B cell (primary cell): ENCODE results near the gene PDX1. TPM values are rescaled to one million over a fixed set of nuclear protein-coding genes. Genes with fewer than 3 reads are reported as not detected.

Source experiments
- ATAC-seq: fragments of 200-7000 bp; cut with Tn5 transposase; one replicate; pipeline ENCODE4 v1.10.0; 2021; ENCODE audit warnings: low read depth, mild to moderate bottlenecking, moderate number of reproducible peaks, moderate library complexity
- CTCF ChIA-PET: fragments of 350-600 bp; sonication (Branson Sonifier 250); formaldehyde crosslinking; loops from one replicate; lab custom pipeline; 2021; ENCODE audit warnings: antibody characterized with exemption, inconsistent platforms; lab: Charles Lee
- POLR2A ChIA-PET: fragments of 350-600 bp; sonication (Branson Sonifier 250); formaldehyde crosslinking; loops from one replicate; lab custom pipeline; 2021; ENCODE audit warnings: antibody characterized with exemption; lab: Charles Lee
- DNase-seq: peaks from one replicate; pipeline ENCODE4 v3.0.0; 2013
- H2AFZ ChIP-seq: 2 replicates; pipeline ENCODE4 v1.6.1; 2012; ENCODE audit warnings: mild to moderate bottlenecking, low read depth, low read length; ENCODE audit not compliant: insufficient read depth, poor library complexity, severe bottlenecking
- H3K27ac ChIP-seq, 2 donors: 1 replicate in 1 of 2; 2 replicates in 1 of 2; pipeline ENCODE4 v1.5.1; 2012 to 2013; ENCODE audit warnings: low read length in 2 of 2, mild to moderate bottlenecking in 2 of 2, moderate library complexity in 1 of 2
- H3K27me3 ChIP-seq, 4 experiments: fragments of 200-600 bp in 1 of 4; sonication (generic) in 1 of 4; replicated peaks in 1 of 4; 1 replicate in 2 of 4; 2 replicates in 2 of 4; pipeline versions ENCODE4 v1.6.1 to v1.7.0; 2013 to 2016; ENCODE audit warnings: low read length in 3 of 4, mild to moderate bottlenecking in 2 of 4, mixed read lengths in 1 of 4, moderate library complexity in 1 of 4; ENCODE audit not compliant: insufficient read depth in 4 of 4, control insufficient read depth in 3 of 4; ENCODE audit errors: control extremely low read depth in 1 of 4
- H3K36me3 ChIP-seq, 2 experiments: replicated peaks in 1 of 2; 1 replicate in 1 of 2; 2 replicates in 1 of 2; pipeline versions ENCODE4 v1.6.1 to v1.7.1; 2013; ENCODE audit warnings: low read length in 1 of 2; ENCODE audit not compliant: insufficient read depth in 2 of 2, control insufficient read depth in 1 of 2; ENCODE audit errors: control extremely low read depth in 1 of 2, extremely low read depth in 1 of 2
- H3K4me1 ChIP-seq, 2 donors: fragments of 200-600 bp in 1 of 2; sonication (generic) in 1 of 2; 1 replicate in 1 of 2; 2 replicates in 1 of 2; pipeline versions ENCODE4 v1.5.1 to v1.6.1; 2013 to 2017; ENCODE audit warnings: low read length in 2 of 2; ENCODE audit not compliant: control insufficient read depth in 2 of 2, insufficient read depth in 2 of 2
- H3K4me2 ChIP-seq: replicated peaks from 2 replicates; pipeline ENCODE3; 2012; ENCODE audit warnings: mild to moderate bottlenecking, low read depth, low read length; ENCODE audit not compliant: poor library complexity, severe bottlenecking
- H3K4me3 ChIP-seq, 5 experiments: fragments of 200-600 bp in 1 of 5; sonication (generic) in 1 of 5; 1 replicate in 3 of 5; 2 replicates in 2 of 5; pipeline versions ENCODE4 v1.5.1 to v1.7.0; 2011 to 2016; ENCODE audit warnings: low read length in 4 of 5, mild to moderate bottlenecking in 4 of 5, low read depth in 2 of 5, control low read depth in 1 of 5, moderate library complexity in 1 of 5; ENCODE audit not compliant: insufficient read depth in 1 of 5; ENCODE audit errors: control extremely low read depth in 1 of 5, extremely low read depth in 1 of 5
- H3K79me2 ChIP-seq: fragments of 200-600 bp; sonication (generic); one replicate; pipeline ENCODE4 v1.6.0; 2016; ENCODE audit warnings: low read length; ENCODE audit not compliant: control insufficient read depth, insufficient read depth
- H3K9ac ChIP-seq: fragments of 200-600 bp; sonication (generic); 2 replicates; pipeline ENCODE4 v1.6.1; 2017; ENCODE audit warnings: mild to moderate bottlenecking, low read length, moderate library complexity
- H3K9me3 ChIP-seq, 3 donors: one replicate each; pipeline versions ENCODE4 v1.6.1 to v1.7.1; 2013; ENCODE audit warnings: low read length in 2 of 3; ENCODE audit not compliant: control insufficient read depth in 2 of 3, insufficient read depth in 1 of 3; ENCODE audit errors: control extremely low read depth in 1 of 3
- H4K20me1 ChIP-seq: 2 replicates; pipeline ENCODE4 v1.6.0; 2012; ENCODE audit warnings: mild to moderate bottlenecking, low read length; ENCODE audit not compliant: insufficient read depth, control insufficient read depth, poor library complexity, severe bottlenecking
- H3K27ac Mint-ChIP-seq: one replicate; pipeline ENCODE4 v1.8.0; 2021; ENCODE audit warnings: mixed read lengths
- H3K27me3 Mint-ChIP-seq: one replicate; pipeline ENCODE4 v1.8.0; 2021; ENCODE audit warnings: mixed read lengths
- H3K4me1 Mint-ChIP-seq: one replicate; pipeline ENCODE4 v1.8.0; 2021; ENCODE audit warnings: mixed read lengths
- H3K4me3 Mint-ChIP-seq: one replicate; pipeline ENCODE4 v1.8.0; 2021; ENCODE audit warnings: mixed read lengths
- H3K9me3 Mint-ChIP-seq: one replicate; pipeline ENCODE4 v1.8.0; 2022; ENCODE audit warnings: mixed read lengths; ENCODE audit not compliant: insufficient read depth
- CTCF ChIP-seq: fragments of 200-600 bp; IDR thresholded peaks from one replicate; pipeline ENCODE4 v1.8.0; 2022; ENCODE audit warnings: antibody characterized with exemption, mild to moderate bottlenecking
- EZH2 ChIP-seq: IDR thresholded peaks from 2 replicates; pipeline ENCODE4 v1.6.1; 2012; ENCODE audit warnings: borderline replicate concordance, low read depth, mild to moderate bottlenecking, moderate library complexity, low read length; ENCODE audit not compliant: insufficient read depth, poor library complexity, severe bottlenecking
- WGBS: methylation state at CpG from one replicate; pipeline ENCODE4 v1.1.5; 2013; ENCODE audit warnings: missing lambda C conversion rate; ENCODE audit not compliant: insufficient coverage; 5-methylcytosine and 5-hydroxymethylcytosine counted together
- intact Hi-C: fragments of 100-400 bp; cut with micrococcal nuclease; formaldehyde crosslinking; loops from one replicate; pipeline ENCODE4 v1.10.0; 2022
- polyA plus RNA-seq: library from polyadenylated mRNA; depleted of rRNA; stranded (reverse); fragments of >200 nt; gene quantifications from 2 replicates; pipeline ENCODE4 v1.2.3, GENCODE V29; 2012
- total RNA-seq, 2 donors: library from RNA; stranded (reverse); fragments of 120-200 nt in 1 of 2; gene quantifications; 1 replicate in 1 of 2; 2 replicates in 1 of 2; pipeline versions ENCODE4 v1.2.3 to v1.2.4, GENCODE V29; 2013 to 2022

The PDX1 gene
- total and polyA plus RNA-seq, 2 donors (not counting 1 experiment from before 2014, with no cell fraction given): not detected

- no peak overlapping the region for H3K27ac ChIP-seq
- WGBS: 6% methylated on average over 20 of the region's 35 CpGs
- peaks cover 0 to 65% (median 19%) of the 10 kb centered on the region in 3 donors for H3K9me3 ChIP-seq
- H3K27me3 ChIP-seq: peaks cover 0 to 91% (median 84%) of the 10 kb centered on the region in 4 experiments
- Mint-ChIP-seq H3K27me3 (peaks cover 81% of the 10 kb centered on the region), H3K4me3 (peak overlapping the region; percentile 1), H3K4me1 (peaks cover 34% of the 10 kb centered on the region), H3K9me3 (no peaks in the 10 kb centered on the region), H3K27ac (peak overlapping the region; percentile 37)
- intact Hi-C loops: no loop called here
- H2AFZ ChIP-seq: no peak overlapping the region
- no peaks in the 10 kb centered on the region for H3K79me2 ChIP-seq
- peak overlapping the region; percentile 22 for H3K4me2 ChIP-seq
- H3K4me1 ChIP-seq: peaks cover 36 to 69% of the 10 kb centered on the region in 2 donors
- no peaks in the 10 kb centered on the region for H3K36me3 ChIP-seq
- ATAC-seq (no peak), DNase-seq (peak; percentile 51)
- ChIA-PET POLR2A (no interaction called here), CTCF (interaction anchor here (0.9 kb wide), 1 partner anchor 11 kb away, joined by 4 read pairs; no protein-coding TSS in a partner anchor)
- no peaks in the 10 kb centered on the region for H4K20me1 ChIP-seq
- H3K4me3 ChIP-seq: no peak overlapping the region
- TF ChIP-seq CTCF (no peak), EZH2 (no peak)
- no peak overlapping the region for H3K9ac ChIP-seq
These were observed 7.0 kb downstream of the PDX1 start for GRCh38 chr13:27926644-27927434.
